Measurements from ENCODE around the gene SLC13A1.

- TF ChIP-seq EZH2 (IDR thresholded peaks at IDR 0.05; ENCODE audit: low read depth, unreplicated experiment) (no peak), EZH2phosphoT487 (IDR thresholded peaks at IDR 0.05; ENCODE audit: unreplicated experiment) (no peak), CTCF (conservative IDR thresholded peaks at IDR 0.05; ENCODE audit: low read depth in 2 of 2) (no peak), ZNF331 (CRISPR knock-in tag; IDR thresholded peaks at IDR 0.05; ENCODE audit: low read depth) (no peak), ZNF114 (CRISPR knock-in tag; IDR thresholded peaks at IDR 0.05) (no peak), JUNB (IDR thresholded peaks at IDR 0.05; ENCODE audit: unreplicated experiment) (no peak), CREB1 (CRISPR knock-in tag; IDR thresholded peaks at IDR 0.05; ENCODE audit: low read depth) (no peak), POLR2AphosphoS5 (IDR thresholded peaks at IDR 0.05; ENCODE audit: low read depth) (no peak), STAT1 (IDR thresholded peaks at IDR 0.05; ENCODE audit: unreplicated experiment) (no peak), ETS1 (IDR thresholded peaks at IDR 0.05) (no peak), NANOG (IDR thresholded peaks at IDR 0.05; ENCODE audit: borderline replicate concordance) (no peak), ZNF462 (CRISPR knock-in tag; IDR thresholded peaks at IDR 0.05) (no peak)
- TF ChIP-seq, protein P1, sequence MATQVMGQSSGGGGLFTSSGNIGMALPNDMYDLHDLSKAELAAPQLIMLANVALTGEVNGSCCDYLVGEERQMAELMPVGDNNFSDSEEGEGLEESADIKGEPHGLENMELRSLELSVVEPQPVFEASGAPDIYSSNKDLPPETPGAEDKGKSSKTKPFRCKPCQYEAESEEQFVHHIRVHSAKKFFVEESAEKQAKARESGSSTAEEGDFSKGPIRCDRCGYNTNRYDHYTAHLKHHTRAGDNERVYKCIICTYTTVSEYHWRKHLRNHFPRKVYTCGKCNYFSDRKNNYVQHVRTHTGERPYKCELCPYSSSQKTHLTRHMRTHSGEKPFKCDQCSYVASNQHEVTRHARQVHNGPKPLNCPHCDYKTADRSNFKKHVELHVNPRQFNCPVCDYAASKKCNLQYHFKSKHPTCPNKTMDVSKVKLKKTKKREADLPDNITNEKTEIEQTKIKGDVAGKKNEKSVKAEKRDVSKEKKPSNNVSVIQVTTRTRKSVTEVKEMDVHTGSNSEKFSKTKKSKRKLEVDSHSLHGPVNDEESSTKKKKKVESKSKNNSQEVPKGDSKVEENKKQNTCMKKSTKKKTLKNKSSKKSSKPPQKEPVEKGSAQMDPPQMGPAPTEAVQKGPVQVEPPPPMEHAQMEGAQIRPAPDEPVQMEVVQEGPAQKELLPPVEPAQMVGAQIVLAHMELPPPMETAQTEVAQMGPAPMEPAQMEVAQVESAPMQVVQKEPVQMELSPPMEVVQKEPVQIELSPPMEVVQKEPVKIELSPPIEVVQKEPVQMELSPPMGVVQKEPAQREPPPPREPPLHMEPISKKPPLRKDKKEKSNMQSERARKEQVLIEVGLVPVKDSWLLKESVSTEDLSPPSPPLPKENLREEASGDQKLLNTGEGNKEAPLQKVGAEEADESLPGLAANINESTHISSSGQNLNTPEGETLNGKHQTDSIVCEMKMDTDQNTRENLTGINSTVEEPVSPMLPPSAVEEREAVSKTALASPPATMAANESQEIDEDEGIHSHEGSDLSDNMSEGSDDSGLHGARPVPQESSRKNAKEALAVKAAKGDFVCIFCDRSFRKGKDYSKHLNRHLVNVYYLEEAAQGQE (IDR thresholded peaks at IDR 0.05; ENCODE audit: unreplicated experiment) = no peak
Measured at GRCh38 chr7:123133924-123134323, 65.8 kb downstream of the SLC13A1 start.

All from GM23338 (cell line).